ENCODE measurements around the gene PGBD5. TPM values are rescaled to one million over a fixed set of nuclear protein-coding genes. Genes with fewer than 3 reads are reported as not detected.

The PGBD5 gene
- polyA plus RNA-seq, 3 donors: 0.44 TPM; not detected in 2

DNA sequence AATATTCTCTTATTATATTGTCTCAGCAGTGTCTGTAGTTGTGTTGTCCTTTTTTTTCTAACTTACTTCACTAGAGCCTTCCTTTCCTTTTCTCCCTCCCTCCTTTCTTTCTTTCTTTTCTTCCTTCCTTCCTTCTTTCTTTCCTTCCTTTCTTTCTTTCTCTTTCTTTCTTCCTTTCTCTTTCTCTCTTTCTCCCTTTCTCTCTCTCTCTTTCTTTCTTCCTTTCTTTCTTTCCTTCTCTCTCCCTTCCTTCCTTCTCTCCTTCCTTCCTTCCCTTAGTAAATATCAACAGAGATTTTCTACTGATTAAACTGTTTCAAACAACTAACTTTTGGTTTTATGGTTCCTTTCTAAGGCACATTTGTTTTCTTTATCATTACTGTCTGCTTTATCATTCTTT, 43.1 kb upstream of the PGBD5 start:
- H3K36me3 ChIP-seq (replicated peaks in 1 of 2; ENCODE audit: control insufficient read depth in 1 of 2, insufficient read depth in 2 of 2, low read length in 2 of 2): no peaks in the 10 kb centered on the region
- Mint-ChIP-seq H3K27me3 (ENCODE audit: low read depth in 3 of 3) (peaks cover 3 to 9% (median 6%) of the 10 kb centered on the region in 3 donors), H3K9me3 (peaks cover 8 to 20% (median 15%) of the 10 kb centered on the region in 7 donors), H3K4me1 (no peaks in the 10 kb centered on the region), H3K27ac (no peak overlapping the region), H3K36me3 (no peaks in the 10 kb centered on the region), H3K4me3 (no peak overlapping the region)
- H3K9ac ChIP-seq (ENCODE audit: insufficient read depth, low read length, poor library complexity, severe bottlenecking): no peak overlapping the region
- H3K79me2 ChIP-seq (ENCODE audit: insufficient read depth, low read length): no peaks in the 10 kb centered on the region
- peaks cover 0 to 5% of the 10 kb centered on the region in 2 donors for H3K27me3 ChIP-seq (ENCODE audit: control insufficient read depth in 2 of 2, insufficient read depth in 2 of 2, low read length in 2 of 2)
- peaks cover 0 to 3% of the 10 kb centered on the region in 2 donors for H3K9me3 ChIP-seq (replicated peaks in 1 of 2; ENCODE audit: control insufficient read depth in 1 of 2, insufficient read depth in 1 of 2, low read length in 2 of 2)
- H3K4me3 ChIP-seq (replicated peaks in 1 of 3; ENCODE audit: low read depth in 2 of 3, low read length in 3 of 3): no peak overlapping the region
- H3K4me2 ChIP-seq (replicated peaks; ENCODE audit: extremely low read depth, low read length, poor library complexity, severe bottlenecking): no peak overlapping the region
- H4K20me1 ChIP-seq (ENCODE audit: insufficient read depth, low read length): no peaks in the 10 kb centered on the region
- no peak for DNase-seq
- H3K27ac ChIP-seq (ENCODE audit: low read depth in 1 of 2, low read length in 2 of 2): no peak overlapping the region
- TF ChIP-seq CTCF (IDR thresholded peaks at IDR 0.05): no peak
- no peak overlapping the region for H2AFZ ChIP-seq (ENCODE audit: insufficient read depth, low read depth, low read length, poor library complexity, severe bottlenecking)
- intact Hi-C loops (cut with micrococcal nuclease): no loop called here
- no peaks in the 10 kb centered on the region for H3K4me1 ChIP-seq (ENCODE audit: control insufficient read depth in 1 of 2, insufficient read depth in 2 of 2, low read length in 2 of 2)

DNA sequence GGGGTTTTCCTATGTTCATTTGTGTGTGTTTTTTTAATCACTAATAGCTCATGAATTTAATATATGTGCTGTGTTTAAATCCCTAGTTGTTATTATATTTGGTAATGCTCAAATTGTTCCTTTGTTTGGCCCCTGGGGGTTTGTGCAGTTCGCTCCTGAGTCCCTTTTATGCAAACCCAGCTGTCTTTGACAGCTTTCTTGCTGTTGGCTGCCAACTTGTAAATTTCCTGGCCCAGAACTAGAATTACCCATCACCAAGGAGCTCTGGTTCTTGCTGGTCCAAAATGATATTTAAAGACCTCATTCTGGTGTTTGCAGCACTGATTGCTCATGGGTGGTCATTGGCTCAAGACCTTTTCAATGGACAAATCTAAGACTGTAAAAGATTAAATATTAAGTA, 39.6 kb upstream of the PGBD5 start:
- Histone ChIP-seq H3K4me3 (replicated peaks in 1 of 3; ENCODE audit: low read depth in 2 of 3, low read length in 3 of 3) (no peak overlapping the region), H3K79me2 (ENCODE audit: insufficient read depth, low read length) (no peaks in the 10 kb centered on the region), H3K9ac (ENCODE audit: insufficient read depth, low read length, poor library complexity, severe bottlenecking) (no peak overlapping the region), H3K27ac (ENCODE audit: low read depth in 1 of 2, low read length in 2 of 2) (no peak overlapping the region), H3K4me2 (replicated peaks; ENCODE audit: extremely low read depth, low read length, poor library complexity, severe bottlenecking) (no peak overlapping the region), H3K4me1 (ENCODE audit: control insufficient read depth in 1 of 2, insufficient read depth in 2 of 2, low read length in 2 of 2) (no peaks in the 10 kb centered on the region), H3K9me3 (replicated peaks in 1 of 2; ENCODE audit: control insufficient read depth in 1 of 2, insufficient read depth in 1 of 2, low read length in 2 of 2) (peaks cover 0 to 3% of the 10 kb centered on the region in 2 donors), H2AFZ (ENCODE audit: insufficient read depth, low read depth, low read length, poor library complexity, severe bottlenecking) (no peak overlapping the region), H4K20me1 (ENCODE audit: insufficient read depth, low read length) (no peaks in the 10 kb centered on the region), H3K36me3 (replicated peaks in 1 of 2; ENCODE audit: control insufficient read depth in 1 of 2, insufficient read depth in 2 of 2, low read length in 2 of 2) (no peaks in the 10 kb centered on the region), H3K27me3 (ENCODE audit: control insufficient read depth in 2 of 2, insufficient read depth in 2 of 2, low read length in 2 of 2) (peaks cover 2 to 5% of the 10 kb centered on the region in 2 donors)
- H3K4me3 Mint-ChIP-seq: no peak overlapping the region
- peaks cover 7 to 16% (median 12%) of the 10 kb centered on the region in 7 donors for H3K9me3 Mint-ChIP-seq
- H3K27ac Mint-ChIP-seq: no peak overlapping the region
- no peak for DNase-seq
- intact Hi-C loops (cut with micrococcal nuclease): no loop called here
- no peak for TF ChIP-seq CTCF (IDR thresholded peaks at IDR 0.05)
- WGBS (ENCODE audit: insufficient coverage): 83% methylated on average over 1 of the region's 1 CpG
- peaks cover 5 to 12% (median 7%) of the 10 kb centered on the region in 3 donors for H3K27me3 Mint-ChIP-seq (ENCODE audit: low read depth in 3 of 3)
- no peaks in the 10 kb centered on the region for H3K36me3 Mint-ChIP-seq
- no peaks in the 10 kb centered on the region for H3K4me1 Mint-ChIP-seq

All from CD14-positive monocyte (primary cell).